HG02885 (cell line): ENCODE data around the gene BUB1B.
"Not testable (repeated sequence)": the region's sequence is repeated elsewhere in the genome, so short reads cannot be mapped to it uniquely, and the experiment has no call there.

Source experiments
- ATAC-seq: cut with Tn5 transposase; IDR thresholded peaks from one replicate; pipeline ENCODE4 v1.9.1; 2021; ENCODE audit warnings: mild to moderate bottlenecking; ENCODE audit not compliant: unreplicated experiment, poor library complexity

The BUB1B gene

DNA sequence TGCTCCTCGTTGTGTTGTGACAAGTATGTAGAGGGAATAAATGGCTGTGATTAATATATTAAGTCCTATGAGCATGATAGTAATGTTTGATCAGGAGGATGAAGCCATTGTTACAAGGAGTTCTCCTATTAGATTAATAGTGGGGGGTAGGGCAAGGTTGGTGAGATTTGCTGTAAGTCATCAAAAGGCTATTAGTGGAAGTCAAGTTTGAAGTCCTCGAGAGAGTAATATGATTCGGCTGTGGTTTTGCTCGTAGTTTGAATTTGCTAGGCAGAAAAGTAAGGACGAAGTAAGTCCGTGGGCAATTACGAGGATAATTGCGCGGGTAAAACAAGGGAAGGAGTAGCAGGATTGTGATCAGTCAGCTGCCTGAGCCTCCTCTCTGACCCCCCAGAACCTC is 26.0 kb upstream of the BUB1B start:
- no peak for ATAC-seq

- ATAC-seq, result not testable (repeated sequence)
Measured at GRCh38 chr15:40135846-40136450, 24.9 kb upstream of the BUB1B start.

GRCh38 chr15:40136470-40137302 is 24.2 kb upstream of the BUB1B start:
- no peak for ATAC-seq

GRCh38 chr15:40137303-40138200 is 23.3 kb upstream of the BUB1B start:
- ATAC-seq, result no peak

DNA sequence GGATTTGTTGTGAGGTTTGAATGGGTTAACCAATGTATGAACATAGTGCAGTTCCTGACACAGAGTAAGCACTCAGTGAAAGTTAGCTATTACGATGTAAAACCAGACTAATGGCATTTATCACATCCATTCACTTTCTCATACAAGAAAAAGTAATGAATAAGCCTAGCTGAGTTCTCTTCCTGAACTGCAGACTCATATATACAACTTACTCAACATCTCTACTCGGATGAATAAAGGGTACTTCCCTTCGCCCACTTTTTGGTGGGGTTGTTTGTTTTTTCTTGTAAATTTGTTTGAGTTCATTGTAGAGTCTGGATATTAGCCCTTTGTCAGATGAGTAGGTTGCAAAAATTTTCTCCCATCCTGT is 22.7 kb upstream of the BUB1B start:
- not testable (repeated sequence) for ATAC-seq

- no peak for ATAC-seq
Measured at GRCh38 chr15:40142428-40142827, 18.4 kb upstream of the BUB1B start.

GRCh38 chr15:40146037-40146436 is 14.8 kb upstream of the BUB1B start:
- no peak for ATAC-seq

DNA sequence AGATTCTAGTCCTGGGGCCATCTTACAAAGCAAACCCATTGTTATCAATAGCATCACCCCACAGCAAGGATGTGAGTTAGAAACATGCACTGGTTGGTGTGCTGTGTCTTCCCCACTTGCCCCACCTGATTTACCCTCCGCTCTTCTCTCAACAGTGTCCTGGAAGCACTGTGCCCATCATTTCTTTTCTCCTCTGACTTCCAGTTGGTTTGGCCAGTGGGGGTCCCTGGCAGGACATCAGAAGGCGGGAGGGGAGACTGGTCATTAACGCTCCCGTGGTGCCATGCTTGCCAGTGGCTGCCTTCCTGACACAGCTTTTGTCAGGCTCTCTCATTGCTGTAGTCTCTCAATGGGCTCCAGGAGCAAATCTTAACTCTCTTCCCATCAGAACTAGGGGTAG is 11.5 kb upstream of the BUB1B start:
- no peak for ATAC-seq

DNA sequence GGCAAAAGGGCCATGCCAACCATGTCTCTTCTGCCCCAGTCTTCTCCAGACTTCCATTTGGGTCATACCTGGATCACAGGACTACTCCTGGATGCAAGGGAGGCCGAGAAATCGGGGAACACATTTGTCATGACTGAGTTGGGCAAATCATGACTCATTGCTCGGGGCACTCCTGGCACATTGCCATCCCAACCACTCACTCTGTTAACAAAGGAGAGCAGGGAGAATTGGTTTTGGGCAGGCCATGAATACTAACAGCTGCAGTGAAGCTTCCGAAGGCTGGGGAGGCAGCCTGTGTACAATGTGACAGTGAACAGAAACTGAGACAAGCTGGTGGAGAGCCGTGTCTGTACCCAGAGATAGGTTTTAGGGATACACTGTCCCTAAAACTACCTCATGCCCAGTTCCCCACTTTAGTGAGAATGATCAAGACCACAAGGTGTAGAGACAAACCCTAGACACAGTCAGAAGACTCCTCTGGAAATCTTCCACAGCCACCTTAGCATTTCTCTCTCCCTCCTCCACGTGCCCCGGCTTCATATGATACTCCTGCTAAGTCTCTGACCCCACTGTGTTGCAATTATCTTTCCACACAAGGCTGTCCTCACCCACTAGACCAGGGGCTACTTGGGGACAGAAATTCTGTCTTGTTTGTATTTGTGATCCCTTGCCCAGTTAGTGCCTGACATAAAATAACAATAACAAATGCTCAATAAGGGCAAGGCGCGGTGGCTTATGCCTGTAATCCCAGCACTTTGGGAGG is 10.5 kb upstream of the BUB1B start:
- ATAC-seq, result no peak

DNA sequence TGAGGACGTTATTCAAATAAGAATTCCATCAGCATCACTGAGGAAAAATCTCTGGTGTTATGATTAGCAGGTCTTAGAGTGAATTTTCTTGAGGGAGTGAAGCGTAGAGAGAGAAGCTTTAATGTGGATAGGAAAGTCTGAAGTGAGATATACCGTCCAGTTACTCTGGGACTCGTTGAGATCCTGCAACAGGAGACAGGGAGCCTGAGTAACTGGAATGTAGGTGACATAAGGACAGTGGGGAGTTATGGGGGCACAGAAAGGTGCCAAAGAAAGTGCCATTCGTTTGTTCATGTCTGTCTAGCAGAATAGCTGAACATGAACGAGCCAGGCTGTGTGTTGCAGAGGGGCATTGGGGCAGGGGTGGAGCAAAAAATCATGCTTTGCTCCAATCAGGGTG is 9.4 kb upstream of the BUB1B start:
- ATAC-seq, result no peak

DNA sequence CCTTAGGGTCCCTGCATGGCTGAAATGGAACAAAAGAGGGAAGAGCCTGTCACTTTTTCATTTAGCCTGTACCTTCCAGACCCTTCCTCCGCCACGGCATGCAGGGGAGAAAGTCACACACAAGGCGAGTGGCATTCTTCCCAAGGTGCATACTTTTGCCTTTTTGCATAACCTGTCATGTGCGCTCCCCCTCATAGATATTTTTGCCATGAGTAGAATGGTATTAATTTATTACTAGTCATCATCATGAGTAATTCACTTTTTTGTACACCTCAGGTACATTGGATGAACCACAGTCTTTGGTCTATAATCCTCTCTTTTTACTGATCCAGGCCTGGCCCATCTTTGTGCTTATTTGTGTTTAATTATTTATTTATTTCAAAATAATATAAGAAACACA is 8.9 kb upstream of the BUB1B start:
- no peak for ATAC-seq

GRCh38 chr15:40154821-40155220 is 6.0 kb upstream of the BUB1B start:
- ATAC-seq, result not testable (repeated sequence)

DNA sequence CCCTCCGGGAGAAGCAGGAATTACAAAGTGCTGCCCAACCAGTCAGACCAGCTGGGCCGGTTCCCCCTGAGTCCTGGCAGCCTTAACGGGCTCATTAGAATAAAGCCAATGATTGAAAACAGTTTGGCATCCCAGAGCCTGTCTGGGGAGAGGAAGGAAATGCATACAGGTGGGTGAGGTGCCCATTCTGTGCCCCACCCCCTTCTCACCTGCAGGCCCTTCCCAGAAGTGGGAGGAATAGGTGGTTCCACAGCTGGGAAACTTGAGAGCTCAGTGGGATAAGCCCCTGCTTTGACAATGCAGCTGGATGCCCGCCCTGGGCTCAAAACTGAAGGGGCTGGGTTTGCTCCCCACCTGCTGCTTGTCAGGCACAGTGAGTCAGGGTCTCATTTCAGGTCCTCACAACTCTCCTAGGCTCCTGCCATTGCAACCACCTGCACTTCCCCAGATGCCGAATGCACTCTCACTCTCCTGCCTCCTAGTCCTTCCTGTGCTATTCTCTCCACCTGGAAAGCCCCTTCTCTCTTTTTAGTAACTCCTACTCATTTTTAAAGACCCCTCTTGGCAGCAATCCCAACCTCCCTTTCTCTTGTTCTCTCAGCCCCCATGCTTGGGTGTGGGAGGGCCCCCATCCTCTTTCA is 5.5 kb upstream of the BUB1B start:
- no peak for ATAC-seq

DNA sequence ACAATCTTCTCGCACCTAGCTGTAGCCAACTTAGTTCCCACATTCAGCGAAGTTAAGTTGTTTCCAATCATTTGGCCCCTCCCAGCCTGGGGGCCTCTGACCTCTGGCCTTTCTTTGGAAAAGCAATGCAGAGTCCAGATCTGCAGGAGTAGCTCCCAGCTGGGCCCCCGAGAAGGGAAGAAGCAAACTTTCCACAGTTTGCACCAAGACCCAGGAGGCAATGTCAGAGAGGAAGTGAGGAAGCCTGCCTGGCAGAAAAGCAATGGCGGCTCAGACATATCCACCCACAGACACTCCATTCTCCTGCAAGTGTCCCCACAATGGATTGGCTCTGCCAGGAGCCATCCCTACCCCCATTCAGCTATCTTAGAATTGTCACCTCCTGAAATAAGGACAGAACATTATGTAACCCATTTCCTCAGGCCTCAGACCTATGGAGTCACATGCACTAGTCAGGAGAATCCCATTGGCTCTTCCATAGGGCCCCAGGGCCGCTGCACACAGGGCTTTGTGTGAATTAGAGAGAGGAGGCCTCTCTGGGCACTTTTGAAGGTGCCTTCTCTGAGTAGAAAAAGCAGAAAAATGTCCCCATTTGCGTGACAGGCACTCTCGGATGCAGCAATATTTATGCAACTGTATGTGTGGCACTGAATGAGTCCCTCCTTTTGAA is 3.0 kb upstream of the BUB1B start:
- no peak for ATAC-seq

- no peak for ATAC-seq
Measured at GRCh38 chr15:40160021-40160420, 848 bp upstream of the BUB1B start.

DNA sequence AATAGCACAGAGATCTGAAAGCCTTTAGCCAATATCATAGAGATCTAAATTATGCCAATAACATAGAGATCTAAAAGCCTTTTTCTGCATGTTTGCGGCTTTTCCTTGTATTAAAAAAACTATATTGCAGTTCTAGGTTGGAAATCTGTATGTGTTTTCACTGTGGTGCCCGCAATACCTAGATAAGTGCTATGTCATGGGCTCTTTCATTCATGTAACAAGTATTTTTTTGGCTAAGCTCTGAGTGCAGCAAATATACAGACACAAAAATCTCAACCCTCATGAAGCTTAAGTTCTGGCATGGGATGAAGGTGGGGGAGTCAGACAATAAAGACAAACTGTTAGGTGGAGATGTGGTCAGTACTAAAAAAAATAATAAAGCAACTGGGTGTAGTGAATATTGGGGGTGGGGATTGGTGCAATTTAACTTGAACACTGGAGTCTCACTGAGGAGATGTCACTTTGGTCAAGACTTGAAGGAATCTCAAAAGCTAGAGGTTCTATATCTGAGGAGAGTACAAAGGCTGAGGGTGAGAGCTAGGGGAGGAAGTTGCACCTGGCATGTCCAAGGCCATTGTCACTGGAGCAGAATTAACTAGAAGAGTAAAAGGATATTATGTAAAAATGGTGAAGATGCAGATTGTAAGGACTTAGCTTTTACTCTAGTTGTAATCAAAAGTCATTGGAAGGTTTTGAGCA is 973 bp downstream of the BUB1B start:
- ATAC-seq, result no peak

- no peak for ATAC-seq
Measured at GRCh38 chr15:40162552-40162951, 1.7 kb downstream of the BUB1B start.

DNA sequence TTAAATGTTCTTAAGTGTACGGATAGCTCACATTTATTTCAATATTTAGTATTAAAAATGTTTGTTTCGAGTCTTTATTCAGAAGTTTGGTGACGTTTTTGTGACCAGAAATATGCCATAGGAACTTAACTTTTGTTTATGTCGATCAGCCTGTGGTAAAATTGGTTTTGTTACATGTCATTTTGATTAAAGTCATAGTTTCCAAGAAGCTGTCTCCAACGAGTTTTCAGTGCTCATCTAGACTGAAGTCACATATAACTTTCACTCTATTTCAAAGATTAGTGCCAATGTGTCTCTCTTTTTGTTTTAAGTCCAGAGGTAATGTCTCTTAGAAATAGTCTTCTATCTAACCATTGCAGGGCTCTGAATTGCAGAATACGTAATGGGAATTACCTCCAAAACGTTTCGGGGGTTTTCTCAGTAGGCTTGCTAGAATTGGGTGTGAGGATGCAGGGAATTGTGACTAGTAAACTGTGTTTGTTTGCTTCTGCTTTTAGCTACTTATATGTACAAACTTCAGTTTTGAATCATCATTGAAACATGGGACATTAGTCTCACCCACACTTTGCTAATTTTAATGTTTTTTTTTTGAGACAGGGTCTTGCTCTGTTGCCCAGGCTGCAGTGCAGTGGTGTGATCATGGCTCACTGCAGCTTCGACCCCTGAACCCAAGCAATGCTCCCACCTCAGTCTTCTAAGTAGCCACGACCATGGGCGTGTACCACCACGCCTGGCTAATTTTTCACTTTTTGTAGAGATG is 3.0 kb downstream of the BUB1B start:
- ATAC-seq, result no peak
